Adrenal gland (tissue), 5 donors: ENCODE results near the gene DIP2C.

Experiments
- POLR2A ChIP-seq, 2 donors: fragments of 450-650 bp; IDR thresholded peaks; one replicate each; pipeline ENCODE4 v1.6.1; 2017; ENCODE audit warnings: antibody characterized with exemption in 2 of 2, mild to moderate bottlenecking in 2 of 2, moderate library complexity in 1 of 2
- TF ChIP-seq, protein P1 (sequence below), 6 experiments: fragments of 450-650 bp in 4 of 6; fragments of 200-600 bp in 2 of 6; sonication (generic) in 1 of 6; IDR thresholded peaks; 1 replicate in 5 of 6; 2 replicates in 1 of 6; pipeline versions ENCODE4 v1.5.1 to v1.8.0; 2016 to 2021; ENCODE audit warnings: antibody characterized with exemption in 6 of 6, mild to moderate bottlenecking in 2 of 6, moderate library complexity in 1 of 6
- donor health status: DM: no; HTN: no; CAD: no.

- TF ChIP-seq, protein P1, sequence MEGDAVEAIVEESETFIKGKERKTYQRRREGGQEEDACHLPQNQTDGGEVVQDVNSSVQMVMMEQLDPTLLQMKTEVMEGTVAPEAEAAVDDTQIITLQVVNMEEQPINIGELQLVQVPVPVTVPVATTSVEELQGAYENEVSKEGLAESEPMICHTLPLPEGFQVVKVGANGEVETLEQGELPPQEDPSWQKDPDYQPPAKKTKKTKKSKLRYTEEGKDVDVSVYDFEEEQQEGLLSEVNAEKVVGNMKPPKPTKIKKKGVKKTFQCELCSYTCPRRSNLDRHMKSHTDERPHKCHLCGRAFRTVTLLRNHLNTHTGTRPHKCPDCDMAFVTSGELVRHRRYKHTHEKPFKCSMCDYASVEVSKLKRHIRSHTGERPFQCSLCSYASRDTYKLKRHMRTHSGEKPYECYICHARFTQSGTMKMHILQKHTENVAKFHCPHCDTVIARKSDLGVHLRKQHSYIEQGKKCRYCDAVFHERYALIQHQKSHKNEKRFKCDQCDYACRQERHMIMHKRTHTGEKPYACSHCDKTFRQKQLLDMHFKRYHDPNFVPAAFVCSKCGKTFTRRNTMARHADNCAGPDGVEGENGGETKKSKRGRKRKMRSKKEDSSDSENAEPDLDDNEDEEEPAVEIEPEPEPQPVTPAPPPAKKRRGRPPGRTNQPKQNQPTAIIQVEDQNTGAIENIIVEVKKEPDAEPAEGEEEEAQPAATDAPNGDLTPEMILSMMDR (IDR thresholded peaks at IDR 0.05), result no peak
- TF ChIP-seq POLR2A (IDR thresholded peaks at IDR 0.05), result no peak
Measured at GRCh38 chr10:594584-595270, 94.7 kb downstream of the DIP2C start.
